OCI-LY7 (cell line): ENCODE results near the gene RANBP17. TPM values are rescaled to one million over a fixed set of nuclear protein-coding genes. Genes with fewer than 3 reads are reported as not detected.

Experiments used
- BruUV-seq: library from RNA; stranded (reverse); fragments of 400-500 nt; replicated peaks from 2 replicates; lab custom pipeline; 2021; lab: Mats Ljungman, UMichigan
- CTCF ChIA-PET: fragments of 300-600 bp; sonication (Branson Sonifier 250); formaldehyde crosslinking; loops from one replicate; lab custom pipeline; 2022; ENCODE audit warnings: antibody characterized with exemption; ENCODE audit not compliant: unreplicated experiment; lab: Charles Lee
- POLR2A ChIA-PET: fragments of 300-600 bp; sonication (Branson Sonifier 250); formaldehyde crosslinking; loops from one replicate; lab custom pipeline; 2022; ENCODE audit warnings: antibody characterized with exemption; lab: Charles Lee
- DNase-seq: peaks from one replicate; pipeline ENCODE4 v3.0.0-alpha.2; 2015; ENCODE audit warnings: low spot score
- H2AFZ ChIP-seq: fragments of 200-600 bp; sonication (generic), shearing (Covaris generic); 2 replicates; pipeline ENCODE4 v1.6.1; 2014; ENCODE audit warnings: mild to moderate bottlenecking, antibody characterized with exemption, low read length, moderate library complexity
- H3K27ac ChIP-seq: fragments of 200-600 bp; sonication (generic); 2 replicates; pipeline ENCODE4 v1.5.1; 2014; ENCODE audit warnings: mixed run types, low read depth, mild to moderate bottlenecking, moderate library complexity, low read length, inconsistent platforms; ENCODE audit not compliant: poor library complexity, severe bottlenecking
- H3K36me3 ChIP-seq: fragments of 200-600 bp; sonication (generic); 2 replicates; pipeline ENCODE4 v1.6.1; 2014; ENCODE audit warnings: mild to moderate bottlenecking, antibody characterized with exemption, low read length, moderate library complexity, mixed read lengths; ENCODE audit not compliant: insufficient read depth
- H3K4me1 ChIP-seq: fragments of 200-600 bp; sonication (generic); 2 replicates; pipeline ENCODE4 v1.5.1; 2014; ENCODE audit warnings: mild to moderate bottlenecking, low read length; ENCODE audit not compliant: insufficient read depth, poor library complexity, severe bottlenecking
- H3K4me2 ChIP-seq: fragments of 200-600 bp; sonication (generic); 2 replicates; pipeline ENCODE4 v1.6.1; 2014; ENCODE audit warnings: mild to moderate bottlenecking, low read length
- H3K4me3 ChIP-seq: fragments of 200-600 bp; sonication (generic); 2 replicates; pipeline ENCODE4 v1.5.1; 2014; ENCODE audit warnings: mild to moderate bottlenecking, low read depth, low read length; ENCODE audit not compliant: poor library complexity, severe bottlenecking
- H3K79me2 ChIP-seq: fragments of 200-600 bp; sonication (generic); 2 replicates; pipeline ENCODE4 v1.6.1; 2016; ENCODE audit warnings: low read depth, mild to moderate bottlenecking, low read length, moderate library complexity, mixed read lengths; ENCODE audit not compliant: insufficient read depth
- H3K9me2 ChIP-seq: fragments of 200-600 bp; sonication (generic); 2 replicates; pipeline ENCODE4 v1.6.1; 2016; ENCODE audit warnings: mild to moderate bottlenecking, low read length, mixed read lengths; ENCODE audit not compliant: insufficient read depth
- H3K9me3 ChIP-seq: fragments of 200-600 bp; sonication (generic); 2 replicates; pipeline ENCODE4 v1.6.1; 2014; ENCODE audit warnings: mild to moderate bottlenecking, mixed run types, low read length, mixed read lengths
- H4K20me1 ChIP-seq: fragments of 200-600 bp; sonication (generic); 2 replicates; pipeline ENCODE4 v1.6.1; 2014; ENCODE audit warnings: mild to moderate bottlenecking, antibody characterized with exemption, low read length, moderate library complexity, mixed read lengths; ENCODE audit not compliant: insufficient read depth
- EZH2phosphoT487 ChIP-seq: fragments of 200-600 bp; sonication (generic); IDR thresholded peaks from 2 replicates; pipeline ENCODE4 v1.6.1; 2018; ENCODE audit warnings: low read depth, borderline replicate concordance, mild to moderate bottlenecking, mixed run types, antibody characterized with exemption, low read length, moderate library complexity, mixed read lengths
- intact Hi-C: fragments of 100-400 bp; cut with micrococcal nuclease; formaldehyde crosslinking; loops from one replicate; pipeline ENCODE4 v1.10.0; 2022; ENCODE audit not compliant: unreplicated experiment
- total RNA-seq, 2 experiments: library from RNA; depleted of rRNA in 1 of 2; stranded (reverse); fragments of >200 nt in 1 of 2; shearing (Covaris generic) in 1 of 2; gene quantifications; 2 replicates each; pipeline ENCODE4 v1.2.3, GENCODE V29; 2014 to 2022
- TF ChIP-seq, protein P1 (sequence below): fragments of 200-600 bp; sonication (generic); conservative IDR thresholded peaks from 2 replicates; pipeline ENCODE4 v1.5.1; 2014; ENCODE audit warnings: mild to moderate bottlenecking, antibody characterized with exemption, low read length, moderate library complexity, mixed read lengths

The RANBP17 gene
- total RNA-seq, 2 experiments from 2014 or later: not detected

DNA sequence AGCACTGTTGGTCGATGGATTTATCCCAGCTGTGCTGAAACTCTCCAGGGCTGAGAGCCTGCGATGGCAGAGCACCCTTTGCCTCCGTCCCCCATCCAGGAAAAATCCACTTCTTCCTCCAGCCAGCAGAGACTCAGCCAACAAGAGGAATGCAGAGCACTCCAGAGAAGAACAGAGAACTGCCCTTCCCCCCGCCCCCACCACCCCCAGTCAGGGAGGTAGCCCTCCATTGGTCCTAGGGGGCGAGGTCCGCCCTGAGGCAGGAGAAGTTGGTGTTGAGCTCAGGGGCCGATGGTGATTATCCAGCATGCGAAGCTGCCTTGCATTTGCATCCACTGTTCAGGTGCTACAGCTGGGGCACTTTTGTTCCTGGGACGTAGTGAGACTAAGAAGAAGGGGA, 456.2 kb downstream of the RANBP17 start:
- intact Hi-C loops: no loop called here
- TF ChIP-seq, protein P1, sequence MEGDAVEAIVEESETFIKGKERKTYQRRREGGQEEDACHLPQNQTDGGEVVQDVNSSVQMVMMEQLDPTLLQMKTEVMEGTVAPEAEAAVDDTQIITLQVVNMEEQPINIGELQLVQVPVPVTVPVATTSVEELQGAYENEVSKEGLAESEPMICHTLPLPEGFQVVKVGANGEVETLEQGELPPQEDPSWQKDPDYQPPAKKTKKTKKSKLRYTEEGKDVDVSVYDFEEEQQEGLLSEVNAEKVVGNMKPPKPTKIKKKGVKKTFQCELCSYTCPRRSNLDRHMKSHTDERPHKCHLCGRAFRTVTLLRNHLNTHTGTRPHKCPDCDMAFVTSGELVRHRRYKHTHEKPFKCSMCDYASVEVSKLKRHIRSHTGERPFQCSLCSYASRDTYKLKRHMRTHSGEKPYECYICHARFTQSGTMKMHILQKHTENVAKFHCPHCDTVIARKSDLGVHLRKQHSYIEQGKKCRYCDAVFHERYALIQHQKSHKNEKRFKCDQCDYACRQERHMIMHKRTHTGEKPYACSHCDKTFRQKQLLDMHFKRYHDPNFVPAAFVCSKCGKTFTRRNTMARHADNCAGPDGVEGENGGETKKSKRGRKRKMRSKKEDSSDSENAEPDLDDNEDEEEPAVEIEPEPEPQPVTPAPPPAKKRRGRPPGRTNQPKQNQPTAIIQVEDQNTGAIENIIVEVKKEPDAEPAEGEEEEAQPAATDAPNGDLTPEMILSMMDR: no peak
- no peak for TF ChIP-seq EZH2phosphoT487
- H2AFZ ChIP-seq: no peak overlapping the region
- H3K4me2 ChIP-seq: no peak overlapping the region
- no peaks in the 10 kb centered on the region for H3K36me3 ChIP-seq
- no peak overlapping the region for H3K4me3 ChIP-seq
- no peak for DNase-seq
- H3K79me2 ChIP-seq: no peaks in the 10 kb centered on the region
- no peaks in the 10 kb centered on the region for H3K9me3 ChIP-seq
- no TSS peak for BruUV-seq
- ChIA-PET POLR2A (no interaction called here), CTCF (no interaction called here)
- no peak overlapping the region for H3K27ac ChIP-seq
- no peaks in the 10 kb centered on the region for H3K4me1 ChIP-seq
- no peaks in the 10 kb centered on the region for H3K9me2 ChIP-seq
- no peaks in the 10 kb centered on the region for H4K20me1 ChIP-seq

DNA sequence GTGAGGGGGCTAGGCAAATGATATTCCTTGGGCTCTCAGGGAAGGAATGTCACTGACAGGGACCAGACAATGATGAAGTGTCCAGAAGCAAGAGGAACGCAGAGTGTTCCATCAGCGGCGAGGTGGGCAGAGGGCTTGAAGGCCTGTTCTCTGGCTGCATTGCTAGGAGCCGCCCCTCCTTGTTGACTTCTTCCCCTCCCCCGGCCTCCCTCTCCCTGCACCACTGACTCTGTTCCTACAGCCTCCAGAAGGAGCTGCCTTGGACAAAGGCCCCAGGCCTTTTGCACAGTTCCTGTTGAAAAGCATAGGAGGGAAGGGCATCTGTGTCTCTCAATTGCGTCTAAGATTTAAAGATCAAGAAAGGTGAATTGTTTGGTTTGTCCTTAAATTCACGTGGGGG, 459.6 kb downstream of the RANBP17 start:
- TF ChIP-seq, protein P1: no peak
- TF ChIP-seq EZH2phosphoT487: no peak
- Histone ChIP-seq H3K4me3 (no peak overlapping the region), H3K4me1 (no peaks in the 10 kb centered on the region), H3K9me2 (no peaks in the 10 kb centered on the region), H3K36me3 (no peaks in the 10 kb centered on the region), H2AFZ (no peak overlapping the region), H3K4me2 (no peak overlapping the region), H3K79me2 (no peaks in the 10 kb centered on the region), H4K20me1 (no peaks in the 10 kb centered on the region), H3K27ac (no peak overlapping the region), H3K9me3 (no peaks in the 10 kb centered on the region)
- POLR2A ChIA-PET: no interaction called here
- DNase-seq: no peak
- intact Hi-C loops: loop anchor here (10.0 kb wide), 1 partner anchor 117 kb away; no protein-coding TSS in a partner anchor
- CTCF ChIA-PET: no interaction called here
- no TSS peak for BruUV-seq

DNA sequence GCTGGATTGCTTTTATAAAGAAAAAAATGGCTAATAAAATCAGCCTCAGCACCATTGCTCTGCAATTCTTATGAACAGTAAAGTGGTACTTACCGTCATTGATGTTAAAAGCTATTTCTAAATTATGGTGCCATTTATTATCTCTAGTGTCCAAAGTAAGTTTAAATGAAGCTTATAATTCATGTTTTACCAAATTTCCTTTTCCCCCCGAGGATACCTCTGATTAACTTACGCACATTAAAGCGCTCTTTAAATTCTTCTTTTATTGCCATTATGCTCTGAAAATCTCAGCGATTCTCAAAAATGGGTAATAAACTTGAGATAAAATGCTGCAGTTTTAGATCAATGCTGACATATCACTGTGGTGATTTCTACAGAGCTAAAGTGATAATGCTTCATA, 460.7 kb downstream of the RANBP17 start:
- TF ChIP-seq, protein P1: no peak
- TF ChIP-seq EZH2phosphoT487: no peak
- H2AFZ ChIP-seq: no peak overlapping the region
- intact Hi-C loops: loop anchor here (10.0 kb wide), 1 partner anchor 118 kb away; no protein-coding TSS in a partner anchor
- H4K20me1 ChIP-seq: no peaks in the 10 kb centered on the region
- H3K79me2 ChIP-seq: no peaks in the 10 kb centered on the region
- no peaks in the 10 kb centered on the region for H3K4me1 ChIP-seq
- CTCF ChIA-PET: no interaction called here
- no peaks in the 10 kb centered on the region for H3K9me2 ChIP-seq
- no peak overlapping the region for H3K4me3 ChIP-seq
- no peaks in the 10 kb centered on the region for H3K36me3 ChIP-seq
- no peak overlapping the region for H3K27ac ChIP-seq
- no peak for DNase-seq
- H3K4me2 ChIP-seq: no peak overlapping the region
- no peaks in the 10 kb centered on the region for H3K9me3 ChIP-seq
- no TSS peak for BruUV-seq
- POLR2A ChIA-PET: no interaction called here
